GM12872 (cell line): ENCODE results near the gene ACIN1.

Experiments
- TF ChIP-seq, protein P1 (sequence below): IDR thresholded peaks from 3 replicates; pipeline ENCODE4 v1.5.1; 2011; ENCODE audit warnings: low read depth, mild to moderate bottlenecking, low read length, moderate library complexity; ENCODE audit not compliant: insufficient read depth

ACIN1 gene

DNA sequence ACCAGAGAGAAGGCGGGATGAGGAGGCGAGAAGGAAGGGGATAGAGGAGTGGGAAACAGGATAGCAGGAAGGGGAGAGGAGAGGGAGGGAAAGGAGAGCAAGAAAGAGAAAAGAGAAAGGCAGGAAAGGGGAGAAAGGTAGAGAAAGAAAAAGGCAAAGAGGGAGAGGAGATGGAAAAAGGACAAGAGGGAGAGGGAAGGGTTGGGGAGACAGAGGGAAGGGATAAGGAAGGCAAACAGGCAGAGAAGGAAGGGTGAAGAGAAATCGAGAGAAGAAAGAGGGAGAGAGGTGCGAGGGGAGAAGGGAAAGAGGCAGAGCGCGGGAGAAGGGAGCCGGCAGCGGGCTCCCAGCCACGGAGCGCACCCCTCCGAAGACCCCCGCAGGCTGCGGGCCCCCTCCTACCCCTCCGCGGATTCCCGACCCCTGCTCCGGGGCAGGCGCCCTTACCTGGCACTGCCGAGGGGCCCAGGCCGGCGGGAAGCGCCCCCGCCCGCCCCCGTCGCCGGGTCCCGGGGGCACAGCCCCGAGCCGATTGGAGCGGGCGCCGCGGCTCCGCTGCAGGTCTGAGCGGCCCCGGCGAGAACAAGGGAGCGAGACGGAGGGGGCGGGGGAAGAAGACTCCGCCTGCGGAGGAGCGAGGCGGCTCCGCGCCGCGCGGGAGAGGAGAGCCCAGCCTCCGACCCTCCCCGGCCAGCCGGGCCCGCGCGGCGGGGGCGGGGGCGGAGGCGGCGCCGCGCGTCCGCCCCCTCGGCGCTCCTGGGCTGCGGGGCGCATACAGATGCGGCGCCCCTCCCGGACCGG lies 37.8 kb downstream of the ACIN1 start, which contains the start of gene CDH24:
Gene CDH24, minus strand, starts transcription at position 565 of the 801 bp plus-strand sequence. CDS start 1,787 bp downstream, outside the sequence.
- TF ChIP-seq, protein P1, sequence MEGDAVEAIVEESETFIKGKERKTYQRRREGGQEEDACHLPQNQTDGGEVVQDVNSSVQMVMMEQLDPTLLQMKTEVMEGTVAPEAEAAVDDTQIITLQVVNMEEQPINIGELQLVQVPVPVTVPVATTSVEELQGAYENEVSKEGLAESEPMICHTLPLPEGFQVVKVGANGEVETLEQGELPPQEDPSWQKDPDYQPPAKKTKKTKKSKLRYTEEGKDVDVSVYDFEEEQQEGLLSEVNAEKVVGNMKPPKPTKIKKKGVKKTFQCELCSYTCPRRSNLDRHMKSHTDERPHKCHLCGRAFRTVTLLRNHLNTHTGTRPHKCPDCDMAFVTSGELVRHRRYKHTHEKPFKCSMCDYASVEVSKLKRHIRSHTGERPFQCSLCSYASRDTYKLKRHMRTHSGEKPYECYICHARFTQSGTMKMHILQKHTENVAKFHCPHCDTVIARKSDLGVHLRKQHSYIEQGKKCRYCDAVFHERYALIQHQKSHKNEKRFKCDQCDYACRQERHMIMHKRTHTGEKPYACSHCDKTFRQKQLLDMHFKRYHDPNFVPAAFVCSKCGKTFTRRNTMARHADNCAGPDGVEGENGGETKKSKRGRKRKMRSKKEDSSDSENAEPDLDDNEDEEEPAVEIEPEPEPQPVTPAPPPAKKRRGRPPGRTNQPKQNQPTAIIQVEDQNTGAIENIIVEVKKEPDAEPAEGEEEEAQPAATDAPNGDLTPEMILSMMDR, result no peak

DNA sequence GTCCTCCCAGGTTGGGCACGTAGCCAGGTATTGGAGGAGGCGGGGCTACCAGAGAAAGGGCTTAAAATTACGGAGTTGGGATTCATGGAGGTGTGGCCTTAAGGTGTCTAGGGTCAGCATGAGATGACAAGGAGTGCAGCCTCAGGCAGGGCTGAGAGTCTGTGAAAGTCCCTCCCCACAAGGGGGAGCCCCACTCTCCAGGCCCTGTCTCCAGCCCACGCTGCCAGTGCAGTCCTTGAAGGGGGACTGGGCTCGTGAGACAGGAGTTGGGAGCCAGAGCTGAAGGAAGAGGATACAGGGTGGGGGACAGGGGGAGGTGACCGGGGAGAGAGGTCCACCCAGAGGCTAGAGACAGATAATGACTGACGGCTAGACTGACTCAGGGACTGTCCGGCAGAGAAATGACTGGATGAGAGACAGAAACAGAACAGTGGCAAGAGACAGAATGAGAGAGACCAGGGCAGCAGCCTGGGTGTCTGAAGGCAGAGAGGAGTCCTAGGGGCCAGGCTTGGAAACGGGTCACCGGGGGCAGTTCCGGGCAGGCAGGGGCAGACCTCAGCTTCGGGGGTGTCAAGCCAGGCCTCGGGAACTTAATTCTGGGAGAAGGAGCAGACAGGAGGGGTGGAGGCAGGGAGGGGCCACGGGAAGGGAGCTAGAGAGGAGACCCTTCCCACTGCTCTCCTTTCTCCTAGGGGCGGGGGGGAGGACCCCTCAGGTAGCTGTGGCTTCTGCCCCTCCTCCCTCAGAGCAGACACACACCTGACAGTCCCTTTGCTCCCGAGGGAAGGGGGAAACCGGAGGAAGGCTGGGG lies 38.6 kb downstream of the ACIN1 start:
- TF ChIP-seq, protein P1, result peak; percentile 92

DNA sequence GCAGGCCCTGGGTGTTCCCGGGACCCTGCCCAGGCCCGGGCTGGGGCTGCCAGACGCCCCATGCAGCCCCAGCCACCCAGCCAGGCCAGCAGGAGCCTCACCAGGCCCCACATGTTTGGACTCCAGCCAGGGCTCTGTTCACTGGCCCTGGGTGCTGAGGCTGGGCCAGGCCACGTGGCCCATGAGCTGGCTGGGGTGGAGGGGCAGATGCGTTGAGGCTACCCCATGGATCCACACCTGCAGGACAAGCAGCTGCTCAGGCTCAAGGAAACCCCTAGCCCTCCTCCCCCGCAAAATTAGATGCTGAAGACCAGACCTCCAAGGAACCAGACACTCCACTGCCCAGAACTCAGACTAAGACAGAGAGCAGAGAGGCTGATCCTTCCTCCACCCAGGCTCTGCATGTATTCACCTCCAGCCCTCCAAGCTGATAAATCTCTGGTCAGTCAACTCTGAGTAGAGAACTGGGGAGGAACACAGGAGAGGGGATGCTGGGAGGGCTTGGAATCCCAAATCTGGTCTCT lies 39.3 kb downstream of the ACIN1 start:
- TF ChIP-seq, protein P1, result no peak

DNA sequence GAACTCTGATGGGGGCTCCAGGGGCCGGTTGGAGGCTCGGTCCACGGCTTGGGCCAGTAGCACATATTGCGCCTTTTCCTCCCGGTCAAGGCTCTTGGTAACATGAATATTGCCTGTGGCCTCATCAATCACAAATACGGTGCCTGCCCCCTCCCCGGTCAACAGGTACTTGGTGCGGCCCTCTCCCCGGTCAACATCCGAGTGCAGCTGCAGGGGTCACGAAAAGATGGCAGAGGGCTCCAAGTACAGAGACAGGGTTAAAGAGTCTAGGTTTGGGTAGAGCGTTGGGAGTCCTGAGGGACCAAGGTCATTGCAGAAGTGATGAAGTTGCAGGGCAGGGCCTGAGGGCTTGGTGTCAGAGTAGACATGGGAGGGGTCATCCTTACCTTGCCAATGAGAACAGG lies 39.8 kb downstream of the ACIN1 start:
- TF ChIP-seq, protein P1, result no peak

DNA sequence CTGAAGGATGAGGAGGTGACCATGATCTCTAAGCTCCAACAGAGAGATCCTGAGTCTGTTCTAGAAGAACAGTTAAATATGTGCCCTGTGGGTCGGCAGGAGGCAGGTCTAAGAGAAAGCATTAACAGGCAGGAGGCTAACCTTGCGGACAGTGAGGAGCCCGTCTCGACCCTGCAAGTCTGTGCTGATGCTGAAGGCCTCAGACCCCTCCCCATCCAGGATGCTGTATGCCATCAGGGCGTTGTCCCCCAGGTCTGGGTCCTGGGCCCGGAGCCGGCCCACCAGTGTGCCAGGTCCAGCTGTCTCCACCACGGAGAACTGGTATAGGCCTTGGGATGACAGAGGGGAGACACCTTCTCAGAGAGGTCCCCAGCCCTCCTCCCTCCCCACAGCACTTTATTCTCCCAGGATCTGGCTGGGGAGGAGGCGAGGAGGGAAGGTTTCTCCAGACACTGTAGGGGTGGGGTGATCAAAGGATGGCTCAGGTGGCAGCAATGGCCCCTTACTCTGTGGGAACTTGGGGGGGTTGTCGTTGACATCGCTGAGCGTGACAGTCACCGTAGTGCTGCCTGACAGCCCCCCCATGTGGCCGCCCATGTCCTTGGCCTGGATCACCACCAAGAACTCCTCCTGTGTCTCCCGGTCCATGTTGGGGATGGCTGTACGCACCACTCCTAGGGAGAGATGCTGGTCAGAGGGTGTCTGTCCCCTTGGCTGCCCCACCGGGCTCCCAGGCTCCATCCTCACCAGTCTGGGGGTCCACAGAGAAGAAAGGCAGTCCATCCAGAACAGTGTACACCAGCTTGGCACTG lies 40.7 kb downstream of the ACIN1 start:
- TF ChIP-seq, protein P1, result peak; percentile 61

DNA sequence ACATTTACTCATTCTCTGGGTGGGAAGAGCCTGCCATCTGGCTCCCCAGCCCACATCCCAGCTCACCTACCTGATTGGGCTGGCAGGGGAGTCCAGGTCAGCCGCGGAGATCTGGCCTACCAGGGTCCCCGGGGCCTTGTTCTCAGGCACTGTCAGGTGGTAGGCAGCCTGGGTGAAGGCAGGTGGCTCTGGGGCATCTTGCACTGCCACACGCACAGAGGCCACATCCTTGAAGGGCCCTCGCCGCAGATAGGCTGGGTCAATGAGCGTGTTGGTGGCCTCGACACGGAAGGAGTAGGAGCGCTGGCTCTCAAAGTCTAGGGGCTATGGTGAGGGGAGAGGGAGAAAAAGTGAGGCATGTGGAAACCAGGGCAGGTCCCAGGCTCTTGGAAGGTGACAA lies 41.5 kb downstream of the ACIN1 start:
- TF ChIP-seq, protein P1, result no peak
